OCI-M2 (cell line): ENCODE measurements around the gene DNM3.
"Not testable (repeated sequence)": the region's sequence is repeated elsewhere in the genome, so short reads cannot be mapped to it uniquely, and the experiment has no call there.

Experiments
- DNase-seq: peaks from one replicate; lab custom pipeline; 2025; ENCODE audit not compliant: unreplicated experiment; lab: John Stamatoyannopoulos, UW

DNM3 gene

DNA sequence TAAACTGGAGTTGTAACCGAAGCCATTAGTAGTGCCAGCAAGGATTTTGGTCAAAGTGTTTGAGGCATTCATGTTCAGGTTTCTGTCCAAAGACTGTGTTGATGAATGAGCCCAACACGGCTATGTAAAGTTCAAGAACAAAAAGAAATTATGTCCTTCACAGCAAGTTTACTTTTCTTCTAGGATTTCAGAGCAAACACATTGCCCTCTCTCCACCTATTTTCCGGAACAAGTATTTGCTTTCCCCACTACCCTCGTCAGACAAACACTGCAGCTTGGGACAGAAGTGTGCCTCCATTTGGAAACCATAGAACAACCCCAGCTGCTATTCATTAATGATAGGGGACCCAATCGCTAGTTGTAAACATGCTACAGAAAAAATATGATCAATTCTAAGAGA, 427.8 kb downstream of the DNM3 start:
- no peak for DNase-seq

- DNase-seq, result no peak
Measured at GRCh38 chr1:172269644-172270043, 428.3 kb downstream of the DNM3 start.

- no peak for DNase-seq
Measured at GRCh38 chr1:172270605-172271004, 429.3 kb downstream of the DNM3 start.

DNA sequence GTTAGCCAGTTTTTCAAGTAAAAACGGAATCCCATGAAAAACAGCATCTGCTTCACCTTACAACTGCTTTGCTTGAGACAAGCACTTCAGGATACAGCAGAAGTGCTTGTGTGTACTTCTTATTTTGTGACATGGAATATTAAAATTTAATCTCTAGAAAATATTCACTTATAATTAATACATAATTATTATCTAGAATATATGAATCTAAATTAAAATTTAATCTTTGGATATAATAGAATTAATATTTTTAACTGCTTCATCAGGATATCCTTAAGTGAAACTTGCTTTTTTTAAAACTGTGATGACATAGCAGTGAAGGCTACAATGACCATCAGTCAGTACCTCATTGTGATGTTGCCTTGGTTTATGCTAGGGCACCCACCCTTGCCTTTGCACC, 430.8 kb downstream of the DNM3 start:
- no peak for DNase-seq

- no peak for DNase-seq
Measured at GRCh38 chr1:172273647-172274396, 432.5 kb downstream of the DNM3 start.

DNA sequence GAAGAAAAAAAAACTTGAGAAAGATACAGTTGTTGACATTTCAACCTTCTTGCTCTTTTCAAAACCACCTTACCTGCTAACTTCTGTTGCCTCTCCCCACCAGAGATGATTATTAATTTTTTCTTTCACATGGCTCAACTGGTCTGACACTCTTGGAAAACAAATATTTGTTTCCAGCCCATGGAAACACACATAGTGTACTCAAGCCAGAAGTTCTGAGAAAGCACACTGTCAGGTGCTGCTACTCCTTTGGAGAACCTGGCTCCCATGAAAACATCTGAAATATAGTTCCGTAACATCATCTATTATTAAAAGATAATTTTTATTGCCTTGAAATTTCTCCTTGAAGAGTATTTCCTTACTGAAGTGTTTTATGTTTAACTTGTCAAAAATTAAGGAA, 434.2 kb downstream of the DNM3 start:
- no peak for DNase-seq

DNA sequence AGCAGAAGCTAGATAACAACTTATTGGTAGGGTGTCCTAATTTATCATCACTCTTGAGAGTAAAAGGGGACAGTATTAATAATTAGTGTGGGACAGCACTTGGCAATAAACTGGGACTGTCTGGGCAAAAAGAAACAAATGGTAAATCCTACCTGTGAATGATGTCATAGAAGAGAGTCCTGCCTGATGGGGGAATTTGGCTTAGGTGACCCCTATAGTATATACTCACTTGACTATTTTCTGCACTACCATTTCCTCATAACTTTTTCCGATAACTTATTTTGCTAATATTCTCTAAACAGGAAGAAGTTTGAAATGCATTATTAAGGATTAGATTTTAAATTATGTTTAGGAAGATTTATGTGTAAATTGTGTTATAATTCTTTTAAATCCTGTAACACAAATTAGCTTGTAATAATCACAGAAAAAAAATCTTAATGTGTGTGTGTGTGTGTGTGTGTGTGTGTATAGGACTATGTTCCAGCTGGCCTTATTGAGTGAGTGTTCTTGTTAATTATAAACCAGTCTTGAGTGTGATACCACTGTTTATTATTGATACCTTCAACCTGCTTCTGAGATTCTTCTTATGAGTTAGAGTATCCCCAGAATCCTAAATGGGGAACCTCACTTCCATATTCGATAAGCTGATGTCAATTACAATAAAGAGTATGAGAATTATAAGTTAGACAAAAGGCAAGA, 435.0 kb downstream of the DNM3 start:
- DNase-seq, result no peak

- no peak for DNase-seq
Measured at GRCh38 chr1:172277275-172277674, 436.0 kb downstream of the DNM3 start.

DNA sequence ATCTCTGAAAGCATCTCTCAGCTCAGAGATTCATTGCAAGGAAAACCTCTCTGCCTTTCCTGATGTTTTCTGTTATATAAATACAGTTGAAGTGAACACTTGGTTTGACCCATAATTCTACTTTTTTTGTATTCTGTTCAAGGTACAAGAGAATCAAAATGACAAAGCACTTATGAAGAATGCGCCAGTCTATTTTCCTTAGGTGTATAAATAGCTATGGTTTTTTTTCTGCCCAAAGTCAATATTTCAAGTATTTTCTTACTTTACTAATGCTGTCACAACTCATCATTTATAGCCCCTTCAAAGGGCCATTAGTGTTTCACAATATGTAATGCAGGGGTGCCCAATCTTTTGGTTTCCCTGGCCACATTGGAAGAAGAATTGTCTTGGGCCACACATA, 436.7 kb downstream of the DNM3 start:
- DNase-seq, result no peak

DNA sequence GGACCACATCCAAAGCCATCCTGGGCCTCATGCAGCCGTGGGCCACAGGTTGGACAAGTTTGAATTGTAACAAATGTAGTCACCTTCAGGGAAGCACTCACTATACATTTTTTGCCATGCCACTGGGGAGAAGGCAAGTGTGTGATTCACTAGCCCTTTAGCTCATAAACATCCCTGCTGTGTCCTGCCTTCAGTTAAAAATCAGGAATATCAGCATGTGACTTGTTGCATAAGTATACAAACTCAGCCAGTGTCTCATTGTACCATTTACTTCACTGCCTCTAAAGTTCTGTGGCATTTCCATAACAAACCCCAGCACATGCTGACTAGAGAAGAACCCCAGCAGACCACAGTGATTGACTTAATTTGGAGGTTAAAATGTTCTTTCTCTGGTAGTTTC, 437.2 kb downstream of the DNM3 start:
- no peak for DNase-seq

- DNase-seq, result no peak
Measured at GRCh38 chr1:172279939-172280636, 438.8 kb downstream of the DNM3 start.

DNA sequence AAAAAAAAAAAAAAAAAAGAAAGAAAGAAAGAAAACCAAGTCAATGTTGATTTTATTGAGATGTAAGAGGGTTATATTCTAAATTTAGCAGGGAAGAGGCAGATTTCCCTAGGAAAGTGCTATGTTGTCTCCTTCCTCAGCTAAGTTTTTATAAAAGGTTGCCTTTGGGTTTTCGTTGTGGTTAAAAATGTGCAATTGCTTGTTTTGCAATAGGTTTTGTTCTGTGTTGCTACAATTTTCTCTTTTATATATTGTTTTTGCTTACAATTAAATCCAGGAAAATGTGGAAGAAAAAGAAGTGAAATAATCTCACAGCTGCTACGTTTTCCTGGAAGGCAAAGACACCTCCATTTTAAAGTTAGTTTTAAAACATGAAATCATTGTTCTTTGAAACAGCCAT, 442.5 kb downstream of the DNM3 start:
- no peak for DNase-seq

DNA sequence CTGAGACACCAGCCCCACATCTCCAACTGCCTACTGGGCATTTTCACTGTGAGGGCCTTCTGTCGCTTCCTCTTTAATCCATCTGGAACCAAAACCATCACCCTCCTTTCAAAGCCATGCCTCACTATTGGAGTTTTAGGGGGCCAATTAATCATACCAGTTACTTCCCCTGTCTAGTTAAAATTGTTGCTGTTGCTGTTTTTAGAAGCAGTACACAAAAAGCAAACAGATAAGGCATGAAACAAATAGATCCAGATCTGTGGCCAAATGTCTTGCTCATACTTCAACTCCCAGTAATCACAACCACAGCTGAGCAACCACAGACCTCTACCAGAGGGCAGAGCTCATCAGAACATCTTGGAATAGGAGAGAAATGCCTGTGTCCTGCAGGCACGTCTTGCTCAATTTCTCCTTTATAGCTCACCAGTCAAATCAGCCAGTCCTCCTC, 445.4 kb downstream of the DNM3 start:
- no peak for DNase-seq

DNA sequence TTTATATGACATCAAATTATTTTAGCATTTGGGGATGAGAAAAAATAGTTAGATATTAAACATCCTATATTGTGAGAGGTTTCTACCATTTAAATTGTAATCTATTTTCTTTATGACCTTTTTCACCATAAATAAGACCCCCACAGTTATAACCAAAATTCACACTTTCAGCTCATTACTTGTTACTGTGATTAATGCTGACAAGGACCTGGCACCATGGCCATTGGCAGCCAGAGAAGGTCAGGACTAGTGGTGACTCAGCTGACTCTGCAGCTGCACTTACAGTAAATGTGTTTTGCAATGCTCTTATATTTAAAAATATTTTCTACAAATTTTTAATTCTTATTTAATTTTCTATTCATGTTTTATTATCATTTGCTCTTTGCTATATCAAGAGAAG, 445.9 kb downstream of the DNM3 start:
- no peak for DNase-seq

DNA sequence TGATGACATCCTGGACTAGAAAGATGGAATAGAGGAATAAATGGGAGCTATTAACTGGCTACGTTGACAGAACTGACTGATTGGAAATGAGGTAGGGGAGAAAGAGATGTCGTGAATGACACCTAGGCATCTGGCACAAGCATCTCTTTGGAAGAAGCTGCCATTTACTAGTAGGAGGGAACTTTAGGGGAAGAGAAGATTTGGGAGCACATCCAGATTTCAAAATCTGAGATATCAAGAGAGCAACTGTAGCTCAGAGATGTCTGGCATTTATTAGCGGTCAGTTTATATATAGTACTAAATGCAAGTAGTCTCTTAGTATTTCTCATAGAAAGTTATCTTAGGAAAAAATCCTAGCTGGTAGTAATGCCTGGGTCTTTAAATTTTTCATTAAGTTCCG, 447.3 kb downstream of the DNM3 start:
- DNase-seq, result no peak

GRCh38 chr1:172289448-172289847, 448.1 kb downstream of the DNM3 start:
- no peak for DNase-seq

GRCh38 chr1:172292840-172293239, 451.5 kb downstream of the DNM3 start:
- DNase-seq, result no peak

GRCh38 chr1:172293429-172293828, 452.1 kb downstream of the DNM3 start:
- DNase-seq, result no peak

DNA sequence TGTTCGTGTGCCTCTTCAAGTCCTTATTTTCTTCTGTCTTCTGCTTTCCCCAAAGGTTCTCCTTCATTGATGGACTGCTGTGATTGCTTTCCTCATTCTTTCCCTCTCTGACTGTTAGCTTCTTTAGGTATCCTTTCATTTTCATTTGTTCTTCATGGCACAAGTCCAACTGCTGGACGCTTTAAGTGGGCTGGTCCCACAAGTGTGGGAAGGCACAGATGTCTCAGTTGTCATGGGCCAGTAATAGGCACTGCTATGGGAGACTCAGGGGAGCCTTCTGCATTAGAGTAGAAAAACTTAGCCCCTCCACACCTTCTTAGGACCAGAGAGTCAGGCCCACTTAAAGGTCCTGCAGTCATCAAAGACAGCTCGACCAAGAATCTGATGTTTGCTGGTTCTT, 456.8 kb downstream of the DNM3 start:
- no peak for DNase-seq

- no peak for DNase-seq
Measured at GRCh38 chr1:172298911-172299310, 457.6 kb downstream of the DNM3 start.

GRCh38 chr1:172299515-172299914, 458.2 kb downstream of the DNM3 start:
- DNase-seq, result no peak

GRCh38 chr1:172307508-172307907, 466.2 kb downstream of the DNM3 start:
- not testable (repeated sequence) for DNase-seq
